ENCODE measurements around the gene CSH2. TPM values are rescaled to one million over a fixed set of nuclear protein-coding genes. Genes with fewer than 3 reads are reported as not detected.
A peak's percentile ranks its signal among the peaks of the same experiment; 100 is the strongest.

Gene CSH2
- total and polyA plus RNA-seq, 2 of the 8 experiments (the other 6 are each of a cell fraction or from before 2014, with no cell fraction given) = 0.43 TPM; not detected in 1

GRCh38 chr17:63881935-63882601 lies 8.6 kb upstream of the CSH2 start, which contains the start of gene GH2:
Gene GH2 (minus strand): TSS chr17:63881944. CDS start chr17:63881801, 143 bp downstream.
- Histone ChIP-seq H2BK15ac (ENCODE audit: low read length) (peak within 1 kb of the TSS; percentile 95), H4K91ac (replicated peaks; ENCODE audit: insufficient read length, low read length) (no peak within 1 kb of the TSS), H3K4me3 (ENCODE audit: extremely low read depth in 1 of 4, insufficient read depth in 2 of 4, low read depth in 3 of 4, low read length in 4 of 4) (peak within 1 kb of the TSS in 2 of 4 experiments; percentile 2 to 33; a peak in 3 of 8 replicates), H3K4me2 (ENCODE audit: insufficient read depth in 1 of 2, low read depth in 2 of 2, low read length in 2 of 2) (peak within 1 kb of the TSS; percentile 39 to 41), H3K36me3 (ENCODE audit: control insufficient read depth in 2 of 4, insufficient read depth in 4 of 4, low read length in 3 of 4) (no peaks in the 10 kb centered on the region), H3K23me2 (ENCODE audit: low read depth, low read length) (no peaks in the 10 kb centered on the region), H2AFZ (ENCODE audit: low read length) (peak within 1 kb of the TSS; percentile 97), H4K20me1 (replicated peaks in 1 of 2; ENCODE audit: control insufficient read depth in 1 of 2, insufficient read depth in 2 of 2, low read length in 2 of 2) (no peaks in the 10 kb centered on the region), H3K9me3 (ENCODE audit: insufficient read depth in 2 of 2, low read depth in 1 of 2, low read length in 1 of 2) (no peaks in the 10 kb centered on the region), H3K9ac (replicated peaks in 1 of 4; ENCODE audit: extremely low read depth in 1 of 4, low read depth in 3 of 4, low read length in 3 of 4) (no peak within 1 kb of the TSS), H3K79me1 (ENCODE audit: low read depth, low read length) (no peaks in the 10 kb centered on the region), H3K27me3 (replicated peaks in 1 of 4; ENCODE audit: control insufficient read depth in 3 of 4, extremely low read depth in 1 of 4, insufficient read depth in 3 of 4, low read length in 3 of 4) (no peaks in the 10 kb centered on the region), H3K4ac (replicated peaks; ENCODE audit: insufficient read length, low read depth, low read length) (no peak within 1 kb of the TSS), H3K56ac (replicated peaks; ENCODE audit: insufficient read length, low read depth, low read length) (no peak within 1 kb of the TSS), H3K18ac (ENCODE audit: extremely low read depth, low read length) (peak within 1 kb of the TSS; percentile 75), H2BK12ac (ENCODE audit: low read depth, low read length) (peak within 1 kb of the TSS; percentile 87; the same call in 1 of the 2 replicates), H2BK120ac (replicated peaks; ENCODE audit: low read depth, low read length) (no peak within 1 kb of the TSS), H3K27ac (ENCODE audit: low read depth, low read length) (no peak within 1 kb of the TSS), H4K8ac (ENCODE audit: extremely low read depth, insufficient read depth, low read length) (no peak within 1 kb of the TSS; the same call in 1 of the 2 replicates), H4K5ac (ENCODE audit: insufficient read length, low read depth, low read length) (no peak within 1 kb of the TSS), H2AK5ac (ENCODE audit: low read depth, low read length) (no peak within 1 kb of the TSS), H3K79me2 (ENCODE audit: control insufficient read depth in 1 of 2, insufficient read depth in 2 of 2, low read length in 2 of 2) (no peaks in the 10 kb centered on the region), H3K4me1 (replicated peaks in 1 of 4; ENCODE audit: control insufficient read depth in 3 of 4, insufficient read depth in 4 of 4, low read length in 3 of 4) (peaks cover 3 to 15% (median 8%) of the 10 kb centered on the region in 4 experiments), H2BK20ac (ENCODE audit: low read length) (peak within 1 kb of the TSS; percentile 86; the same call in 1 of the 2 replicates), H3K14ac (ENCODE audit: insufficient read length) (no peak within 1 kb of the TSS), H2BK5ac (ENCODE audit: low read depth, low read length) (no peak within 1 kb of the TSS), H3K23ac (ENCODE audit: insufficient read length) (no peak within 1 kb of the TSS)
- 55% methylated on average over 10 of the region's 15 CpGs; no CpG with 5 or more reads in 1 of the 2 experiments for WGBS, 2 experiments (ENCODE audit: extremely low coverage in 1 of 2, insufficient coverage in 1 of 2, insufficient read length in 1 of 2, insufficient replicate concordance in 2 of 2, low coverage in 1 of 2, low lambda C conversion rate in 2 of 2, missing lambda C conversion rate in 1 of 2)
- POLR2A ChIA-PET (ENCODE audit: partially characterized antibody) = interaction anchor here (0.5 to 1.1 kb wide), 4 partner anchors 7 to 264 kb away, joined by 3 to 4 read pairs (median 4); no protein-coding TSS in a partner anchor
- CTCF ChIA-PET (ENCODE audit: partially characterized antibody) = interaction anchor here (0.5 to 4.5 kb wide), 34 partner anchors 8 to 477 kb away, joined by 3 to 66 read pairs (median 4); partner anchors contain the start of genes CSHL1 and GH1
- peak in 1 of 2 experiments; percentile 88 for DNase-seq (ENCODE audit: low read depth in 1 of 2, low spot score in 2 of 2)
- no peak for FAIRE-seq
- TF ChIP-seq SUZ12 (IDR thresholded peaks at IDR 0.05; ENCODE audit: low read length) = no peak
- TF ChIP-seq TBP (IDR thresholded peaks at IDR 0.05; ENCODE audit: low read depth, low read length) = no peak
- no peak for TF ChIP-seq KDM4A (IDR thresholded peaks at IDR 0.05; ENCODE audit: low read depth, low read length, severe bottlenecking)
- no peak for TF ChIP-seq SRF (IDR thresholded peaks at IDR 0.05; ENCODE audit: low read depth, low read length)
- no peak for TF ChIP-seq TAF7 (optimal IDR thresholded peaks at IDR 0.05; ENCODE audit: borderline replicate concordance, low read depth, low read length)
- no peak for TF ChIP-seq CHD1 (IDR thresholded peaks at IDR 0.05; ENCODE audit: low read depth, low read length)
- TF ChIP-seq CBX8 (IDR thresholded peaks at IDR 0.05; ENCODE audit: borderline replicate concordance, low read depth, low read length) = no peak
- TF ChIP-seq, protein P1, sequence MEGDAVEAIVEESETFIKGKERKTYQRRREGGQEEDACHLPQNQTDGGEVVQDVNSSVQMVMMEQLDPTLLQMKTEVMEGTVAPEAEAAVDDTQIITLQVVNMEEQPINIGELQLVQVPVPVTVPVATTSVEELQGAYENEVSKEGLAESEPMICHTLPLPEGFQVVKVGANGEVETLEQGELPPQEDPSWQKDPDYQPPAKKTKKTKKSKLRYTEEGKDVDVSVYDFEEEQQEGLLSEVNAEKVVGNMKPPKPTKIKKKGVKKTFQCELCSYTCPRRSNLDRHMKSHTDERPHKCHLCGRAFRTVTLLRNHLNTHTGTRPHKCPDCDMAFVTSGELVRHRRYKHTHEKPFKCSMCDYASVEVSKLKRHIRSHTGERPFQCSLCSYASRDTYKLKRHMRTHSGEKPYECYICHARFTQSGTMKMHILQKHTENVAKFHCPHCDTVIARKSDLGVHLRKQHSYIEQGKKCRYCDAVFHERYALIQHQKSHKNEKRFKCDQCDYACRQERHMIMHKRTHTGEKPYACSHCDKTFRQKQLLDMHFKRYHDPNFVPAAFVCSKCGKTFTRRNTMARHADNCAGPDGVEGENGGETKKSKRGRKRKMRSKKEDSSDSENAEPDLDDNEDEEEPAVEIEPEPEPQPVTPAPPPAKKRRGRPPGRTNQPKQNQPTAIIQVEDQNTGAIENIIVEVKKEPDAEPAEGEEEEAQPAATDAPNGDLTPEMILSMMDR (IDR thresholded peaks at IDR 0.05; ENCODE audit: control extremely low read depth in 1 of 3, insufficient read depth in 1 of 3, low read depth in 1 of 3, low read length in 3 of 3) = peak; percentile 59 to 76 (median 72)
- peak; percentile 65; the same call in 1 of the 2 replicates for TF ChIP-seq MAFK (IDR thresholded peaks at IDR 0.05; ENCODE audit: low read depth, low read length)

All from H1 (cell line).